ENCODE measurements around the gene TUBB1.

DNA sequence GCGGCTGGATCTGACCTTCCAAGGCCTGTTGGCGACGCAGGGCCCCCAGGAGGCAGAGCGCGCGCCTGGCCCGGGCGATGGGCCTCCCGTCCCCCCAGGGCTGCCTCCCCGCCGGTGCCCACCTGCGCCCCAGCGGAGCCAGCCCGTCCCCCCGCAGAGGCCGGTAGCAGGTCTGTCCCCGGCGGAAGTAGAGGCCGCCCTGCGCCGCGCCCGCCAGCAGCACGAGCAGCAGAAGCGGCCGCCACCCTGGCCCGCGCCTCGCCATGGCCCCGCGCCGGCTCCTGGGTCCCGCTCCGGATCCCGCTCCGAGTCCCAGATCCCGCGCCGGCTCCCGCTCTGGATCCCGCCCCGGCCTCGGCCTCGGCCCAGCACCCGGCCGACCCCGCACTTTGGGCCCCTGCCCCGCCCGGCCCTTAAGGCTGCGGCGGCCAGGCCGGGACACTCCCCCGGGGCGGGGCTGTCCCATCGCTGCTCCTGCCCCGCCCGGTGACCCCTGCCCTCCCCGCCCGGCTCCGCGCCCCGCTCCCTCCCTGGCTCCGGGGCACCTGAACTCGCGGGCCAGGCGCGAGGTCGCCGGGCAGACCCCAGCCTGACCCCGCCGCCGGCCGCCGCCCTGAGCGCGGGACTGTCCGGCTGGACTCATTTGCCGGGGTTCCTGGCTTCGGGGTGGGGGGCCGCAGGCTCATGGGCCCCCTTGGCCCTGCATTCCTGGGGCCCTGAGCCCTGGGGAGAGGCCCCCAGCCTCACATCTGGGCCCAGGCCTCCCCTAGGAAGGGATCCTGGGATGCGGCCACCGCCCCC is 12.2 kb upstream of the TUBB1 start, which contains the start of gene CTSZ:
- TF ChIP-seq EZH2 (IDR thresholded peaks at IDR 0.05) (no peak), POLR2AphosphoS5 (IDR thresholded peaks at IDR 0.05; ENCODE audit: borderline replicate concordance, low read depth, low read length) (no peak)
